ENCODE results near the gene WNT10A.

The WNT10A gene

DNA sequence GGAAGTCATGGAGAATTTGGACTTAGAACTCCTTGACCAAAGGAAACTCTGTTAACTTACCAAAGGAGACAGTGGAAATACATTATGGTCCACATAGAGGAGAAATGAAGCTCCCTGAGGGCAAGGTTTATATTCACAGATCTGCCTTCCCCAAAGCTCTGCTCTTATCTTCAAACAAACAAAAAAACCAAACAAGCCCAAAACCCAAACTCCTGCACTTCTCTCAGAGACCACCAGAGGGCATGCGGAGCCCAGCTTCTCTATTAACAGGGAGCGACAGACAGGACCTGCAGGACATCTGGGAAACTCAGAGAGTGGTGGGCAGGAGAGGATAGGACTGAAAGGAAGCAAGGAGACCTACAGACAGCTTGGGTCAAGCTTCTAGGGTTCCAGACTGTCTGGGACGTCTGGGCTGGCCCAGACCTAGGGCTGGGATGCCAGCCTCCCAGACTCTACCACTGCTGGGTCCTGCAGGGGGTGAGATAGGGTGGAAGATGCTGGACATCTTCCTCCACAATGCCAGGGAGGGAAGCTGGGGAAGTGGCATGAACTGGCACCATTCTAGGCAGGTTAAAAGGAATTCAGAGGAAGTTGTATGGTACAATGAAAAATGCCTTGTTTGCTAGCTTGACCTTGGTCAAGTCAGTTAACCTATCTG, 4.0 kb upstream of the WNT10A start:
- DNase-seq: peak; percentile 78
- Mint-ChIP-seq H3K27me3 (peaks cover 98% of the 10 kb centered on the region), H3K27ac (no peak overlapping the region), H3K4me1 (peaks cover 22% of the 10 kb centered on the region), H3K9me3 (no peaks in the 10 kb centered on the region), H3K36me3 (no peaks in the 10 kb centered on the region), H3K4me3 (no peak overlapping the region)
- CTCF ChIA-PET: interaction anchor here (0.6 to 13.5 kb wide), 28 partner anchors 9 to 248 kb away, joined by 3 to 443 read pairs (median 4); partner anchors contain the start of genes CDK5R2 and WNT6

DNA sequence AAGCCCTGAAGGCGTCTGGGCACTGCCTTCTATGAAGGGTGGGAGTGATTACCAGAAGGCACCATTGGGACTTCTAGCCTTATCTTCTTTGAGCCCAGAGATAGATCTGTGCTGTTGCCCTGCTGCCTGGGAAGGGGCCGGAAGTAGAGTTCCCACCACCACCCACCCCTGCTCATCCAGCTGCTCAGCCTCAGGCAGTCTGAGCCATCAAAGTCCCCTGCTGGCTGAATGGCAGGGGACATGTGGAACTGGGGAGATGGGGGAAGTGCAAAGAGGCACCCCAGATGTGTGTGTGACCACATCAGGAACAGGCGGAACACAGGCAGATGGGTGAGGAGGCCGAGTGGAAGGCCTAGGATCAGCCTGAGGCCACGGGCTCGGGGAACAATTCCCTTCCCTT, 3.3 kb upstream of the WNT10A start:
- CTCF ChIA-PET: interaction anchor here (0.7 to 13.5 kb wide), 18 partner anchors 9 to 203 kb away, joined by 3 to 443 read pairs (median 6); partner anchors contain the start of gene CDK5R2
- Mint-ChIP-seq H3K9me3 (no peaks in the 10 kb centered on the region), H3K36me3 (no peaks in the 10 kb centered on the region), H3K4me1 (peaks cover 17% of the 10 kb centered on the region), H3K27ac (no peak overlapping the region), H3K27me3 (peaks cover 98% of the 10 kb centered on the region), H3K4me3 (no peak overlapping the region)
- DNase-seq: no peak

DNA sequence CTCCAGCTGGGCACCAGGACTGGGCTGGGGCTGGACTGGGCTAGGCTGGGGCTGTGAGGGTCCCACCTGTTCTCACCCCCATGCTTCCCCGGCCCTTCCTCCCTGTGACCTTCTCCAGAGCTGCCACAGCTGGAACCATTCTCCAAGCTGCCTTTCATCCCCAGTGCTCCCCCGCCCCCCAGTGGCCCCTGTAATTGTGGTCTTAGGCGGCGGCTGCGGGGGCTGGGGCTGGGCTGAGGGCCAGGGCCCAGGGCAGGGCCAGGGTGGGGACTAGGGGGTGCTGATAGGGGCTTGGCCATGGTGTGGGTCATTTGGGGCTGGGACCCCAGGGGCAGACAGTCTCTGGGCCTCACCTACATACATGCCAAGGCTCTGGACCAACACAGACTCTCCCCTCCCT, 2.8 kb upstream of the WNT10A start:
- no peaks in the 10 kb centered on the region for H3K9me3 Mint-ChIP-seq
- peaks cover 17% of the 10 kb centered on the region for H3K4me1 Mint-ChIP-seq
- no peak overlapping the region for H3K27ac Mint-ChIP-seq
- CTCF ChIA-PET: interaction anchor here (0.7 to 13.5 kb wide), 8 partner anchors 9 to 203 kb away, joined by 3 to 443 read pairs (median 6); partner anchors contain the start of gene CDK5R2
- no peak for DNase-seq
- H3K4me3 Mint-ChIP-seq: no peak overlapping the region
- H3K36me3 Mint-ChIP-seq: no peaks in the 10 kb centered on the region
- H3K27me3 Mint-ChIP-seq: peaks cover 98% of the 10 kb centered on the region

DNA sequence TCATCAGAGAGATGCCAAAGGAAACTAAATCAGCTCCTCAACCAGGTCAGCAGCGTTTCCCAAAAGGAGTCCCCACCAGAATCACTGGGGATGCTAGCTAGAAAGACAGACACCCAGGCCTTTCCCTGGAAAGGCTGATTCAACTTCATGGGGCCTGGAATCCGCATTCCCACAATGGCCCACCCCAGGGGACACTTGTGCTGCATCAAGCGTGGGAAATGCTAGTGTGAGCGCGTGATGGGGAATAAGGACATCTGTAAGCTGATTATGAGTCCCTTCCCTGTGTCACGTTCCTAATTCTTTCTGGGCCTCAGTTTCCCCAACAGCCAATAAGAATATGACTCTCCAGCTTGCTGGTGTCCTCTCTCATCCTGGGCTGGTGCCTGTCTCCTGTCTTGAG, 2.2 kb upstream of the WNT10A start:
- no peak overlapping the region for H3K4me3 Mint-ChIP-seq
- DNase-seq: no peak
- no peaks in the 10 kb centered on the region for H3K36me3 Mint-ChIP-seq
- CTCF ChIA-PET: interaction anchor here (0.7 to 13.5 kb wide), 7 partner anchors 8 to 100 kb away, joined by 3 to 443 read pairs (median 5); partner anchors contain the start of gene CDK5R2
- H3K9me3 Mint-ChIP-seq: no peaks in the 10 kb centered on the region
- H3K4me1 Mint-ChIP-seq: peaks cover 16% of the 10 kb centered on the region
- peaks cover 98% of the 10 kb centered on the region for H3K27me3 Mint-ChIP-seq
- no peak overlapping the region for H3K27ac Mint-ChIP-seq

DNA sequence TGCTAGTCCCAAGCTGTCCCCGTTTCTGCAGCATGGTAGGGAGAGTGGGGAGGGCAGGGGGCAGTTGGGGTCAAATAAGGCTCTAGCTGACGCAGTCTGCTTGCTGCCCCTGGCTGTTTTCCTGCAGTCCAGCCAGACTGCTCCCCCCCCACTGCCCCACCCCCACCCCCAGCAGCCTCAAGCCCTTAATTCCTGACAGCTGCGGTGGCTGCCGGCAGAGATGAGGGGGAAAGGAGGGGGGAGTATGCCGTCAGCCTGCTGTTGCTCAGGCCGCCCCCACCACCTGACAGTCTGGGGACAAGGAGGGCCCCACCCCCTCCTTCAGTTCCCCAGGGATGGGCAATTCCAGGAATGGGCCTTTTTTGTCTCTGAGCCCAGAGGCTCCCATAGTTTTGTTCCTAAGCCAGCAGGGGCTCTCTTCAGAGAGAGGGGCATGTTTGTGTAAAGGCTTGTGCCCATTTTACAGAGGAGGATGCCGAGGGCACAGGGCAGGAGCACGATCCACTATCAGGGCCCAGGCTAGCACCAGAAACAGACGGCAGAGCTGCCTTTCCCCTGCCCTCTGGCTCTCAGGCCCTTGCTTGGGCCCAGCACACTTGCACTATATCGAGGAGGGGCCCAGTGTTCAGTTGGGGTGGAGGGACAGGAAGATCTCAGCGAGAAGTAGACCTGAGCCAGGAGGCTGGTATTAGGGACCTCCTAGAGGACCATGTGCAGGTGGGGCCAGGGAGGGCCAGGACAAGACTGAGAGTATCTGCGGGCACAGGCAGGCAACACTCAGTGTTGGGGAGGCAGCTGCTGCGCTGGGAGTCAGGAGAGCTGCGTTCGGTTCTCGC, 1.5 kb upstream of the WNT10A start:
- H3K27me3 Mint-ChIP-seq: peaks cover 98% of the 10 kb centered on the region
- peaks cover 16% of the 10 kb centered on the region for H3K4me1 Mint-ChIP-seq

DNA sequence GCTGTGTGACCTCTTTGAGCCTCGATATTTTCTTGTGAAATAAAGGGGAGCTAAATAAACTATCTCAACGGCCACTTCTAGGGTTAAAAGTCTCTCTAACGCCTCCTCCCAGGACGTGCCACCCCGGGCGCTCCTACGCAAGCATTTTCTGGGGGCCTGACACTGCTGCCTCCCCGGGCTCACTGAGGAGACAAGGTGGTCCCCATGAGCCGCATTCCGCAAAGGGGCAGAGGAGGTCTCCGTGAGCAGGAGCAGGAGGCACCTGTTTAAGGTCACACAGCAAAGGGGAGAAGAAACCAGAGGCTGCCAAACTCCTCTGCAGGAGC, 913 bp upstream of the WNT10A start:
- H3K27me3 Mint-ChIP-seq: peaks cover 98% of the 10 kb centered on the region
- no peak overlapping the region for H3K27ac Mint-ChIP-seq
- DNase-seq: no peak
- peaks cover 16% of the 10 kb centered on the region for H3K4me1 Mint-ChIP-seq
- no peaks in the 10 kb centered on the region for H3K36me3 Mint-ChIP-seq
- H3K9me3 Mint-ChIP-seq: no peaks in the 10 kb centered on the region
- H3K4me3 Mint-ChIP-seq: peak overlapping the region; percentile 37
- CTCF ChIA-PET: interaction anchor here (1.2 to 13.5 kb wide), 4 partner anchors 10 to 30 kb away, joined by 3 to 443 read pairs (median 6); no protein-coding TSS in a partner anchor

More for the DNA sequence above, 1.5 kb upstream of the WNT10A start:
- no peak for DNase-seq
- H3K27ac Mint-ChIP-seq: no peak overlapping the region
- H3K4me3 Mint-ChIP-seq: no peak overlapping the region
- no peaks in the 10 kb centered on the region for H3K36me3 Mint-ChIP-seq
- CTCF ChIA-PET: interaction anchor here (0.7 to 13.5 kb wide), 8 partner anchors 8 to 99 kb away, joined by 3 to 443 read pairs (median 4); no protein-coding TSS in a partner anchor
- H3K9me3 Mint-ChIP-seq: no peaks in the 10 kb centered on the region

DNA sequence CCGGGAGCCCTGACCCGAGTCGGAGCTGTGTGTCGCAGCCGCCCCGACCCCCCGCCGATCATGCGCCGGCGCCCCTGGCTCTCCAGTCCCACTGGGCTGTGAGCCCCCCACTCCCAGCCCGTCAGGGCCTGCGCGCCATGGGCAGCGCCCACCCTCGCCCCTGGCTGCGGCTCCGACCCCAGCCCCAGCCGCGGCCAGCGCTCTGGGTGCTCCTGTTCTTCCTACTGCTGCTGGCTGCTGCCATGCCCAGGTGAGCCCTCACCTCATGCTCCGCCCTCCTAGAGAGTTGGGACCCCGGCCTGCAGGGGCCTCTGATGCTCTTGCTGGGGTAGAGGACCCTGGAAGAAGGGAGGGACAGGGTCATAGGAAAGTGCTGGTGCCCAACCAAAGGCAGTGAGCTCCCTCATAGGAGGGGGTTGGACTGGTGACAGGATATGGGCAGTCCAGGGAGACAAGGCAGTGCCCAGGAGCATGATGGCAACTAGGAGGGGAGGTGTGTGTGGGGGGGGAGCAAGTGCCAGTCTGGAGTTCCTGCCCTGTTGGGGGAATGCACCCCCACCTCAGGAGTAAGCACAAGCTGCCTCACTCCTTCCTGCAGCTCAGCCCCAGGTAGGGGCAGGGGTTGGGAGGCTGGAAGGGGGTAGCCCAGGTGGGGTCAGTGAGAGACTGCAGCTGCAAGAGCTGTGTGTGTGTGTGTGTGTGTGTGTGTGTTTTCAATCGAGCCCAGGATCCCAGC, 375 bp downstream of the WNT10A start:
- peaks cover 16% of the 10 kb centered on the region for H3K4me1 Mint-ChIP-seq

DNA sequence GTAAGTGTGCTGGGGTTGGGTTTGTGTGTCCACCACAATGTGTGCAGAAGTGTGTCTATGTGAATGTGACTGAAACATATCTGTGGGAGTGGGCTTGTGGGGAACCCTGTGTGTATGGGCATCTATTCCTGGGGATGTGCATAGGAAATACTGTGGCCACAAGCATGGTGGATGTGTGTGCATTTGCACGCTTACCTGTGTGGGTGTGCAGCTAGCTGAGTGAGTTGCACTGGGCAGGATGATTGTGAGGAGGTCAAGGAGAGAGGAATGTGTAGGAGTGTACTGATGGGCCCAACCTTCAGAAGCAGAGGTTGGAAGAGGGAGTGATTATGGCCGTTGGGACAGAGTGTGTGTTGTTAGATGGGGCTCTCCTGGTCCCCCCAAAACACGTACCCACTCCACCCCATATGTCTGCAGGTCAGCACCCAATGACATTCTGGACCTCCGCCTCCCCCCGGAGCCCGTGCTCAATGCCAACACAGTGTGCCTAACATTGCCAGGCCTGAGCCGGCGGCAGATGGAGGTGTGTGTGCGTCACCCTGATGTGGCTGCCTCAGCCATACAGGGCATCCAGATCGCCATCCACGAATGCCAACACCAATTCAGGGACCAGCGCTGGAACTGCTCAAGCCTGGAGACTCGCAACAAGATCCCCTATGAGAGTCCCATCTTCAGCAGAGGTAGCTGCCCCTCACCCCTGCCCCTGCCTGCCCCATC, 1.2 kb downstream of the WNT10A start:
- Mint-ChIP-seq H3K9me3 (no peaks in the 10 kb centered on the region), H3K27ac (no peak overlapping the region), H3K36me3 (no peaks in the 10 kb centered on the region), H3K4me1 (peaks cover 16% of the 10 kb centered on the region), H3K27me3 (peaks cover 97% of the 10 kb centered on the region), H3K4me3 (no peak overlapping the region)
- no peak for DNase-seq
- CTCF ChIA-PET: interaction anchor here (2.1 to 13.5 kb wide), 2 partner anchors 10 to 18 kb away, joined by 7 to 443 read pairs; no protein-coding TSS in a partner anchor

More for the DNA sequence above, 375 bp downstream of the WNT10A start:
- H3K9me3 Mint-ChIP-seq: no peaks in the 10 kb centered on the region
- H3K4me3 Mint-ChIP-seq: no peak overlapping the region
- no peaks in the 10 kb centered on the region for H3K36me3 Mint-ChIP-seq
- CTCF ChIA-PET: interaction anchor here (2.1 to 13.5 kb wide), 2 partner anchors 11 to 19 kb away, joined by 7 to 443 read pairs; no protein-coding TSS in a partner anchor
- no peak for DNase-seq
- peaks cover 98% of the 10 kb centered on the region for H3K27me3 Mint-ChIP-seq
- H3K27ac Mint-ChIP-seq: no peak overlapping the region

DNA sequence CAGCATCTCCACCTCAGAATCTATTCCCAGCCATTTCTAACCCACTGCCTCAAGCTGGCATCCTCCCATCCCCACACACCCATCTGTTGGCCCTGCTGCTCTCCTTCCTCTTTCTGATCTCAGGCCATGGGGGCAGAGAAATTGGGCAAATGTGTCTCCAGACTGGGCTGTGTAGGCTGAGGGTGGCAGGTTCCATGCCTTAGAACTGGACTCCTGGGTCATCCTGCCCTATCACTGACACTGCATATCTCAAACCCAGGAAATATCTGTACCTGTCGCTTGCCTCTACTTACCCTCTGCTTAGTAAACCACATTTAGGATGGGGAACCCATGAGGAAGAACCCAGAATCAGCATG, 1.8 kb downstream of the WNT10A start:
- no peak for DNase-seq
- no peak overlapping the region for H3K27ac Mint-ChIP-seq
- no peaks in the 10 kb centered on the region for H3K36me3 Mint-ChIP-seq
- H3K4me3 Mint-ChIP-seq: no peak overlapping the region
- peaks cover 16% of the 10 kb centered on the region for H3K4me1 Mint-ChIP-seq
- CTCF ChIA-PET: interaction anchor here (13.5 kb wide), 1 partner anchor 17 kb away, joined by 443 read pairs; no protein-coding TSS in a partner anchor
- peaks cover 97% of the 10 kb centered on the region for H3K27me3 Mint-ChIP-seq
- H3K9me3 Mint-ChIP-seq: no peaks in the 10 kb centered on the region

DNA sequence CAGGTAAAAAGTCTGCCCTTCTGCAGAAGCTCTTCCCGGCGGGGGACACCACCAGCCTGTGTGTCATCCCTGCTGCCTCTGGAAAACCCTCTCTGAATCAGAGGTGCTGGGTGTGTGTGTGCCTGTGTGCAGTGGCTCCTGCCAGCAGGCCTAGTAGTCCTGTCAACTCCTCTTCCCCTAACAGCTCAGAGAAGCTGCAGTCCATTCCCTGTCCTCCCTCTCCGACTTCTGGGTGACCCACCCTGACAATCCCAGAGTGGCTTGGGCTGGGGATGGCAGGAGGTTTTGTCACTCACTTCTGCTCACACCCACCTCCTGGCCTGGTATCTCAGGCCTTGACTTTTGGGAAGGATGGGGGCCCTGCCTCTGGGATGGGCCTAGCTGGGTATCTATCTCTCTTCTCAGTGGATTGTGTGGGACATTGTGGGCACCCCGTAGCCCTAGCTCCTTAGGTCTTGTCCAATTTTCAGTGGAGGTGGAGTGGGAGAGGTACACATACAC, 2.3 kb downstream of the WNT10A start:
- Mint-ChIP-seq H3K9me3 (no peaks in the 10 kb centered on the region), H3K36me3 (no peaks in the 10 kb centered on the region), H3K4me3 (no peak overlapping the region), H3K27ac (peak overlapping the region; percentile 30), H3K4me1 (peaks cover 16% of the 10 kb centered on the region), H3K27me3 (peaks cover 97% of the 10 kb centered on the region)
- CTCF ChIA-PET: interaction anchor here (7.4 to 13.5 kb wide), 2 partner anchors 7 to 17 kb away, joined by 70 to 443 read pairs; no protein-coding TSS in a partner anchor
- no peak for DNase-seq

DNA sequence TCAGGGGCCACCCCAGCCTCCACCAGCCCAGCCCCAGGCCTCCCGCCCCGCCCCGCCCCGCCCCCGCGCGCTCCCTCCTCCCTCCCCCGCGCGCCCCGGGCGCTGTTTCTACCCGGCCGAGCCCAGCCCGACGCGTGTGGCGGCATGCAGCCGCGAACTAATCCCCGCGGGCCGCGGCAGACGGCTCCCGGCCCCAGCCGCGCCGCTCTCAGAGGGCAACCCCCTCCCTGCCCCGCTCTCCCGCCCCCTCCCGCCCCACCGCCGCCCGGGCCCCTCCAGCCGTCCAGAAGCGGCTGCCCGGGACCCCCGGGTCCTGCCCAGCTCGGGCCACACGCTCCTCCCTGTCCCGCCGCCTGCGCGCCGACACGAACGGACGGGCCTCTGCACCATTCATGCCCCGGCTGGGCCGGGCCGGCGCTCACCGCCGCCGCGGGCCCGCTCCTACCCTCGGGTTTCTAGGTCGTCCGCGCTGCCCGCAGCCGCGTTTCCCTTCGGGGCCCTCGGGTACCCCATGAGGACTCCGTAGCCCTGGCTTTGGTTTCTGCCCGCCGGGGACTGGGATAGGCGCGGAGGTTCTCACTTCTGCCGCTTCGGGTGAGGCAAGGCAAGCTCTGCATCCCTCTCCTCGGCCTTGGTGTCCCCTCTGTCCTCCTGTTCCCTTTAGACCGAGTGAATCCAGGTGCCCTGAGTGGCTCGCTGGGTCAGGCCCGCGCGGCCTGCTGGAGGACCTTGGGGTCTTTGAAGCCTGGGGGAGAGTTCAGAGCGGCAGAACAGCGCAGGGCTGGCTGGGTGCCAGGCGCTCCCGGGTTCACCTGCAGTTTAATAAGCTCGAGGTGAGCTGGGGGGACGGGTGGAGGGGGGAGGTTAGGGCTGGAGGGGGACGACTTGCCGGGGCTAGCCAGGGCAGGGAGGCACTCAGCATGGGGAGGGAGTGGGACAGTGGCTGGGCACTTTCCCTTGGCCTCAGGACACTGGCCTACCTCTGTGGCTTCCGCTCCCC, 3.1 kb downstream of the WNT10A start:
- Mint-ChIP-seq H3K9me3 (no peaks in the 10 kb centered on the region), H3K27ac (no peak overlapping the region), H3K4me3 (no peak overlapping the region), H3K4me1 (peaks cover 16% of the 10 kb centered on the region), H3K27me3 (peaks cover 97% of the 10 kb centered on the region), H3K36me3 (no peaks in the 10 kb centered on the region)
- CTCF ChIA-PET: interaction anchor here (0.7 to 13.5 kb wide), 3 partner anchors 8 to 67 kb away, joined by 3 to 443 read pairs (median 70); no protein-coding TSS in a partner anchor
- no peak for DNase-seq

DNA sequence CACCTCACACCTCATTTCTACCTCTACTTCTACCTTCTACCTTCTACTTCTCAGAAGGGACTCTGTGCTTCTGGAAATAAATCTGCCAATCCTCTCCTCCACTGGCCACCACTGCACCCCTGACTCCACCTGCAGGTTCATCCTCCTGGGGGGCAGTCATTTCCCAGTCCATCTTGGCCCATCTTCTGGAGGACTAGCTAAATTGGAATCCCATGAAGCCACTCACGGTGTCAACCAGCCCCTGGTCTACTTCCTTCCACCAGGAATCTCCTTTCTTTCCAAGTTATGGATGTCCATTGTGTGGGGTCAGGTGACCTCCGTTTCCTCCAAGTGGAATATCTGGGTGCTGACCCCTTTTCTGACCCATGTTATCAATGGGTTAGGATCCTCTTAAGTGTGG, 3.9 kb downstream of the WNT10A start:
- H3K4me1 Mint-ChIP-seq: peaks cover 12% of the 10 kb centered on the region
- CTCF ChIA-PET: interaction anchor here (0.7 to 13.5 kb wide), 3 partner anchors 8 to 67 kb away, joined by 3 to 443 read pairs (median 70); no protein-coding TSS in a partner anchor
- no peak for DNase-seq
- no peak overlapping the region for H3K4me3 Mint-ChIP-seq
- H3K9me3 Mint-ChIP-seq: no peaks in the 10 kb centered on the region
- H3K27ac Mint-ChIP-seq: no peak overlapping the region
- no peaks in the 10 kb centered on the region for H3K36me3 Mint-ChIP-seq
- peaks cover 94% of the 10 kb centered on the region for H3K27me3 Mint-ChIP-seq

All from activated naive CD4-positive, alpha-beta T cell treated with anti-CD3 and anti-CD28 coated beads, Interleukin-2, amount 10 ng/mL, durations not matched to agents 7 days and 5 days (primary cell).